Keratinocyte (primary cell): ENCODE results near the gene LRIG1. TPM values are rescaled to one million over a fixed set of nuclear protein-coding genes. Genes with fewer than 3 reads are reported as not detected.

Experiments
- DNase-seq: peaks from one replicate; pipeline ENCODE4 v3.0.0-alpha.2; 2011; ENCODE audit warnings: low read depth, missing footprints, low spot score
- FAIRE-seq: peaks from 2 replicates; lab custom pipeline; 2011; peaks lifted over from hg19 to GRCh38; lab: Jason Lieb, UNC
- H2AFZ ChIP-seq: 2 replicates; pipeline ENCODE4 v1.6.0; 2012; ENCODE audit warnings: low read length, control low read depth, inconsistent platforms; ENCODE audit not compliant: control insufficient read depth
- H3K27ac ChIP-seq: 2 replicates; pipeline ENCODE4 v1.5.1; 2011; ENCODE audit warnings: low read length; ENCODE audit not compliant: control insufficient read depth, insufficient read depth
- H3K27me3 ChIP-seq: 3 replicates; pipeline ENCODE4 v1.6.0; 2011; ENCODE audit warnings: low read length; ENCODE audit not compliant: control insufficient read depth, insufficient read depth; ENCODE audit errors: extremely low read depth
- H3K36me3 ChIP-seq, 2 experiments: 2 replicates in 1 of 2; 3 replicates in 1 of 2; pipeline ENCODE4 v1.5.1; 2011; ENCODE audit warnings: low read length in 2 of 2, mild to moderate bottlenecking in 1 of 2; ENCODE audit not compliant: control insufficient read depth in 2 of 2, insufficient read depth in 2 of 2; ENCODE audit errors: extremely low read depth in 1 of 2
- H3K4me1 ChIP-seq: 3 replicates; pipeline ENCODE4 v1.5.1; 2011; ENCODE audit warnings: low read length; ENCODE audit not compliant: control insufficient read depth, insufficient read depth; ENCODE audit errors: extremely low read depth
- H3K4me2 ChIP-seq: 3 replicates; pipeline ENCODE4 v1.6.0; 2011; ENCODE audit warnings: low read depth, low read length; ENCODE audit not compliant: control insufficient read depth, insufficient read depth; ENCODE audit errors: extremely low read depth
- H3K4me3 ChIP-seq, 3 experiments: fragments of 200-600 bp in 1 of 3; sonication (generic) in 1 of 3; 2 replicates in 2 of 3; 3 replicates in 1 of 3; pipeline ENCODE4 v1.5.1; 2011 to 2016; ENCODE audit warnings: low read length in 3 of 3, mild to moderate bottlenecking in 3 of 3, control low read depth in 2 of 3, inconsistent platforms in 1 of 3, low read depth in 1 of 3, mixed read lengths in 1 of 3, mixed run types in 1 of 3, moderate library complexity in 1 of 3; ENCODE audit not compliant: control insufficient read depth in 2 of 3, insufficient read depth in 2 of 3; ENCODE audit errors: extremely low read depth in 1 of 3
- H3K79me2 ChIP-seq: 2 replicates; pipeline ENCODE4 v1.6.0; 2012; ENCODE audit warnings: low read length; ENCODE audit not compliant: control insufficient read depth, insufficient read depth
- H3K9ac ChIP-seq: 3 replicates; pipeline ENCODE4 v1.6.0; 2011; ENCODE audit warnings: low read length; ENCODE audit not compliant: control insufficient read depth, insufficient read depth; ENCODE audit errors: extremely low read depth
- H3K9me1 ChIP-seq: 3 replicates; pipeline ENCODE4 v1.6.0; 2011; ENCODE audit warnings: low read length; ENCODE audit not compliant: control insufficient read depth, insufficient read depth; ENCODE audit errors: extremely low read depth
- H3K9me3 ChIP-seq: 2 replicates; pipeline ENCODE4 v1.5.1; 2012; ENCODE audit warnings: low read depth, low read length; ENCODE audit not compliant: control insufficient read depth
- H4K20me1 ChIP-seq: 3 replicates; pipeline ENCODE4 v1.6.0; 2011; ENCODE audit warnings: low read length; ENCODE audit not compliant: control insufficient read depth, insufficient read depth; ENCODE audit errors: extremely low read depth
- EZH2 ChIP-seq: IDR thresholded peaks from one replicate; pipeline ENCODE4 v1.6.1; 2012; ENCODE audit warnings: inconsistent platforms, mild to moderate bottlenecking, low read length, moderate library complexity
- dilution Hi-C: fragments of 300-500 bp; cut with MboI; formaldehyde crosslinking; loops from one replicate; pipeline ENCODE4 v1.7.0; 2020; ENCODE audit warnings: low sequenced_read_pairs; ENCODE audit not compliant: extremely low pct_ligation_motif_present
- polyA plus RNA-seq, 5 experiments: library from polyadenylated mRNA; depleted of rRNA in 3 of 5; stranded (reverse) in 3 of 5; stranded (forward) in 1 of 5; unstranded in 1 of 5; fragments of >200 nt; gene quantifications; 1 replicate in 1 of 5; 2 replicates in 3 of 5; 3 replicates in 1 of 5; pipeline versions ENCODE4 v1.2.1 to v1.2.3, GENCODE V29; 2011 to 2012; ENCODE audit warnings: missing spikeins in 2 of 5, low read depth in 1 of 5, low replicate concordance in 1 of 5
- TF ChIP-seq, protein P1 (sequence below), 3 experiments: IDR thresholded peaks in 1 of 3; conservative IDR thresholded peaks in 1 of 3; optimal IDR thresholded peaks in 1 of 3; 2 replicates in 2 of 3; 3 replicates in 1 of 3; pipeline versions ENCODE3 to v1.5.1; 2011; ENCODE audit warnings: low read length in 3 of 3, mild to moderate bottlenecking in 3 of 3, moderate library complexity in 2 of 3, control low read depth in 1 of 3, inconsistent platforms in 1 of 3; ENCODE audit not compliant: insufficient read depth in 2 of 3; ENCODE audit errors: extremely low read depth in 1 of 3

LRIG1 gene
- polyA plus RNA-seq, 1 donor (not counting 4 experiments of a cell fraction or from before 2014, with no cell fraction given): 17.2 TPM

DNA sequence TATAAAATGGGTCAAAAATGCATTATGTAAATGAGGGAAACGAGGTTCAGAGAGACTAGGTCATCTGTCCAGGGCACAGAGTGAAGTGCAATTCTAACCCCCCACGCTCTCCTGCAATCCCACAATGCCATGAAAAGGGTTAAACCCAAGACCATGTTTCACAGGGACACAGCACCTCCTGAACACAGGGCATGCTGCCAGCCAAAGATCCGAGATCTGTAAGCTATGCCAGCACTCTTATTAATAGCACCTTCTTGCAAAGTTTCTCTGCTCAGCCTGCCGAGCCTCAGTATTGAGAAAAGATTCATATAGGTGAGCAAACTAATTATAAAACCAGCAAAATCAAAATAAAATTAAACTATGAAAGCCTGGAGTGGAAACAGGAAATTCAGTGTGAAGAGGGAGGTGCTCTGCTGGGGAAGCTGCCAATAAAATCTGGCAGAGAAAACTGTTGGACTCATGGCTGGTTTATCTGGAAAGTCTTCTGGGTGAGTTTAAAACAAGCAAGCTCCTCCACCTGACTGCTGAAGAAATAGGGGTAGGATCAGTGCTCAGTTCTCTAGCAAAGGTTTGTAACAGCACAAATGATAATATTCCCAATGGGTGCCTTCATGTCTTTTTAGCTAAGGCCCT is 50.3 kb downstream of the LRIG1 start:
- Histone ChIP-seq H3K9me3 (no peaks in the 10 kb centered on the region), H3K4me1 (peaks cover 29% of the 10 kb centered on the region), H4K20me1 (no peaks in the 10 kb centered on the region), H3K36me3 (peaks cover 0 to 11% of the 10 kb centered on the region in 2 experiments), H3K27ac (no peak overlapping the region), H3K4me3 (no peak overlapping the region), H2AFZ (no peak overlapping the region), H3K9me1 (no peaks in the 10 kb centered on the region), H3K27me3 (no peaks in the 10 kb centered on the region), H3K9ac (no peak overlapping the region), H3K4me2 (peak overlapping the region; percentile 22), H3K79me2 (no peaks in the 10 kb centered on the region)
- FAIRE-seq (peak; percentile 65), DNase-seq (no peak)
- TF ChIP-seq, protein P1, sequence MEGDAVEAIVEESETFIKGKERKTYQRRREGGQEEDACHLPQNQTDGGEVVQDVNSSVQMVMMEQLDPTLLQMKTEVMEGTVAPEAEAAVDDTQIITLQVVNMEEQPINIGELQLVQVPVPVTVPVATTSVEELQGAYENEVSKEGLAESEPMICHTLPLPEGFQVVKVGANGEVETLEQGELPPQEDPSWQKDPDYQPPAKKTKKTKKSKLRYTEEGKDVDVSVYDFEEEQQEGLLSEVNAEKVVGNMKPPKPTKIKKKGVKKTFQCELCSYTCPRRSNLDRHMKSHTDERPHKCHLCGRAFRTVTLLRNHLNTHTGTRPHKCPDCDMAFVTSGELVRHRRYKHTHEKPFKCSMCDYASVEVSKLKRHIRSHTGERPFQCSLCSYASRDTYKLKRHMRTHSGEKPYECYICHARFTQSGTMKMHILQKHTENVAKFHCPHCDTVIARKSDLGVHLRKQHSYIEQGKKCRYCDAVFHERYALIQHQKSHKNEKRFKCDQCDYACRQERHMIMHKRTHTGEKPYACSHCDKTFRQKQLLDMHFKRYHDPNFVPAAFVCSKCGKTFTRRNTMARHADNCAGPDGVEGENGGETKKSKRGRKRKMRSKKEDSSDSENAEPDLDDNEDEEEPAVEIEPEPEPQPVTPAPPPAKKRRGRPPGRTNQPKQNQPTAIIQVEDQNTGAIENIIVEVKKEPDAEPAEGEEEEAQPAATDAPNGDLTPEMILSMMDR (optimal IDR thresholded peaks at IDR 0.05 in 1 of 3, IDR thresholded peaks at IDR 0.05 in 1 of 3, conservative IDR thresholded peaks at IDR 0.05 in 1 of 3; ENCODE audit: extremely low read depth in 1 of 3, insufficient read depth in 2 of 3, low read length in 3 of 3): no peak
- dilution Hi-C loops: no loop called here

DNA sequence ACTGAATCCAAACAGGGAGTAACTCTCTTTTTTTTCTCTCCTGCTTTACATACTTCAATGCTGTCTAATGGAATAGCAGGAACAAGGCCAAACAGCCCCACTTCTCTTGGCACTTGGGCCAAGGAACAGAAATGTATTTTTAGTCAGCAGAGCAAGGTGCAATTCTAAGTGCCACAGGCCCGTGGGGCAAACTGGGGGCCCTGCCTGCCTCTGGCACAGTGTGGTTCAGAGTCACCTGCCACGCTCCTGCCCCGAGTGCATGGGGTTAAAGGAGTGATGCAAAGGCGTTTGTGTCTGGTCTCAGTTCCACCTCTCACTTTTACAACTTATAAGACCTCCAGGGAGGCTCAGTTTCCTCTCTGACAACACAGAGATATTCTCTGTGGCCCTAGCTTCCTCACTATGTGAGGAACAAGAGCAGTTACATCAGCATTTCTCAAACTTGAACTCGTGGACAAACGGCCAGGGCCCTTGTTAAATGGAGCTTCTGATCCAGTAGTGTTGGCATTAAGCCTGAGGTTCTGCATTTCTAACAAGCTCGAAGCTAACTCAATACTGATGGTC is 51.3 kb downstream of the LRIG1 start:
- Histone ChIP-seq H3K4me2 (no peak overlapping the region), H3K4me3 (no peak overlapping the region), H3K9me3 (no peaks in the 10 kb centered on the region), H3K27me3 (no peaks in the 10 kb centered on the region), H3K36me3 (peaks cover 0 to 11% of the 10 kb centered on the region in 2 experiments), H3K27ac (no peak overlapping the region), H3K9me1 (no peaks in the 10 kb centered on the region), H2AFZ (no peak overlapping the region), H3K4me1 (peaks cover 26% of the 10 kb centered on the region), H3K79me2 (no peaks in the 10 kb centered on the region), H3K9ac (no peak overlapping the region), H4K20me1 (no peaks in the 10 kb centered on the region)
- FAIRE-seq (no peak), DNase-seq (no peak)
- TF ChIP-seq, protein P1 (optimal IDR thresholded peaks at IDR 0.05 in 1 of 3, IDR thresholded peaks at IDR 0.05 in 1 of 3, conservative IDR thresholded peaks at IDR 0.05 in 1 of 3; ENCODE audit: extremely low read depth in 1 of 3, insufficient read depth in 2 of 3, low read length in 3 of 3): no peak
- TF ChIP-seq EZH2: no peak
- dilution Hi-C loops: no loop called here
